Measurements from ENCODE around the gene KNDC1.

The KNDC1 gene

GRCh38 chr10:133182190-133182589 lies 22.2 kb downstream of the KNDC1 start (continued):
- TF ChIP-seq ZNF266 (tag by site-specific recombination; IDR thresholded peaks at IDR 0.05; ENCODE audit: low read depth) = no peak
- TF ChIP-seq ZNF624 (tag by site-specific recombination; IDR thresholded peaks at IDR 0.05) = no peak
- TF ChIP-seq ZNF658 (tag by site-specific recombination; IDR thresholded peaks at IDR 0.05) = no peak

GRCh38 chr10:133182791-133183645 lies 23.0 kb downstream of the KNDC1 start:
- POLR2A ChIA-PET = no interaction called here
- Histone ChIP-seq H3K4me1 (ENCODE audit: control insufficient read depth, insufficient read depth, low read length) (no peaks in the 10 kb centered on the region), H3K9me3 (ENCODE audit: control insufficient read depth, insufficient read depth, low read depth, low read length) (no peaks in the 10 kb centered on the region), H3K27ac (ENCODE audit: extremely low read depth, low read depth, low read length) (no peak overlapping the region), H3K4me3 (ENCODE audit: low read depth, low read length) (no peak overlapping the region), H3K36me3 (ENCODE audit: control insufficient read depth in 2 of 2, insufficient read depth in 1 of 2, low read length in 2 of 2) (peaks cover 0 to 9% of the 10 kb centered on the region in 2 experiments; a peak in 1 of 3 replicates)
- CTCF ChIA-PET = no interaction called here
- TF ChIP-seq KLF9 (tag by site-specific recombination; IDR thresholded peaks at IDR 0.05; ENCODE audit: low read depth) (no peak), INSM2 (tag by site-specific recombination; IDR thresholded peaks at IDR 0.05) (no peak), EGR2 (tag by site-specific recombination; IDR thresholded peaks at IDR 0.05; ENCODE audit: low read depth) (peak; percentile 94), PATZ1 (tag by site-specific recombination; IDR thresholded peaks at IDR 0.05) (no peak), ZNF629 (tag by site-specific recombination; IDR thresholded peaks at IDR 0.05) (no peak), YY2 (tag by site-specific recombination; IDR thresholded peaks at IDR 0.05) (no peak), ZFP69B (tag by site-specific recombination; IDR thresholded peaks at IDR 0.05) (no peak), ZFHX2 (tag by site-specific recombination; conservative IDR thresholded peaks at IDR 0.05) (peak; percentile 99), ZNF16 (tag by site-specific recombination; IDR thresholded peaks at IDR 0.05; ENCODE audit: low read depth) (no peak), HIC1 (tag by site-specific recombination; IDR thresholded peaks at IDR 0.05) (peak; percentile 99), KLF1 (tag by site-specific recombination; IDR thresholded peaks at IDR 0.05) (peak; percentile 8; the same call in 1 of the 2 replicates), ZNF184 (tag by site-specific recombination; IDR thresholded peaks at IDR 0.05) (no peak), PRDM2 (tag by site-specific recombination; IDR thresholded peaks at IDR 0.05; ENCODE audit: borderline replicate concordance) (no peak)
